HG03060 (cell line): ENCODE data around the gene PRG2.
"Not testable (repeated sequence)": the region's sequence is repeated elsewhere in the genome, so short reads cannot be mapped to it uniquely, and the experiment has no call there.

Experiments
- ATAC-seq: cut with Tn5 transposase; IDR thresholded peaks from one replicate; pipeline ENCODE4 v1.9.1; 2021; ENCODE audit warnings: low read depth, moderate number of reproducible peaks; ENCODE audit not compliant: unreplicated experiment

The PRG2 gene

DNA sequence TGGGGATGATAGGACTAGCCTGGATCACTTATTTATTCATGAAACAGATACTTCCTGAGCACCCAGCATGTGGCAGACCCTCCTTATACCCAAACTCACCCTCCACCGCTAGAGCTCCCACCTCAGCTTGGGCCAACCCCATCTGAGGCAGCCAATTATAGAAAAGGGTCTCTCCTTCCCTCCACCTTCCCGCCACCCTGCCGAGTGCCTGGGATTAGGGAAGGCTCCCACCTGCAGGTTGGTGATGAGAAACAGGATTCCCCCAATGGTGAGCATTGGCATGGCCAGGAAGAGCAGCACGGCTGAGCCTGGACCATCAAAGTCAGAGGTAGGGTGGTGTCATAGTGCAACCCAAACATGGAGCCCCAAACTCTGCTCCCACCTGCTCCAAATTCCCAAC lies 30.6 kb upstream of the PRG2 start:
- ATAC-seq, result no peak

DNA sequence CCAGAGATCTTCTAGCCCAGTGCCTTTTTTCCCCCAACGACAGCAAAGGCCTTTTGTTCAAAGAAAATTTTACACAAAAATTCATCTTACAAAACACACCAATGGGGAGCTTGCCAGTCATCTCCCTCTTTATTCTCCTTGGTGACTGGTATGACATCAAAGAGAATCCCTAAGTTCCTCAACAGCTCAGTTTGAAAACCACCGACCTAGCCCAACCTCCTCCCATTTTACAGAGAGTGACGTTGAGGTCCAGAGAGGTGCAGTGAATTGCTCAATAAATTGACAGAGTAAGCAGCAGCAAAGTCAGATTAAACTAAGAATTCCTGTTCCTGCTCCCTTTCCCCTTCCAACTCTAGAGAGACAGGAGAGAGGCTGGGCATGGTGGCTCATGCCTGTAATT lies 28.7 kb upstream of the PRG2 start:
- no peak for ATAC-seq

DNA sequence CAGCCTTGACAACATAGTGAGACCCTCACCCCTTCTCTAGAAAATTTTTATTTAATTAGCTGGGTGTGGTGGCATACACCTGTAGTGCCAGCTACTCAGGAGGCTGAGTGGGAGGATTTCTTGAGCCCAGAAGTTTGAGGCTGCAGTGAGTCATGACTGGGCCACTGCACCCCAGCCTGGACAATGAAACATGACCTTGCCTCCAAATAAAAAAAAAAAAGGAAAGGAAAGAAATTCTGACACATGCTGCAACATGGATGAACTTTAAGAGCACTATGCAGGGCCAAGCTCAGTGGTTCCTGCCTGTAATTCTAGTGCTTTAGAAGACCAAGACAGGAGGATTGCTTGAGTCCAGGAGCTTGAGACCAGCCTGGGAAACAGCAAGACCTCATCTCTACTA lies 27.7 kb upstream of the PRG2 start:
- ATAC-seq, result no peak

DNA sequence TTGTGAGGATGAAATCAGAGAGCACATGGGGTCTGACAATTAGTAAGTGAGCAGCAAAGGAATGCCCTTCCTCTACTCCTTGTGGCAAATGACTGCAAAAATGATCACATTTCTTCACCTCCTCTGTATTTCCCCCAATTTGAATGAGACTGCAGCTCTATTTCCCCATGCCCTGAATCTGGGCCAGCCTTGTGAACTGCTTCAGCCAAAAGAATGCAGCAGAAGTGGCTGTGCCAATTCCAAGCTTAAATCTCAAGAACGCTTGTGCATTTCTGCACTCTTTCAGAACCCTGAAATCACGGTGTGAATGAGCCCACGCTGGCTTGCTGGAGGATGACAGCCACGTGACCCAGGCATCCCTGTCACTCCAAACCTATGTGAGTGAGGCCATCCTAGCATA lies 26.6 kb upstream of the PRG2 start:
- ATAC-seq, result no peak

DNA sequence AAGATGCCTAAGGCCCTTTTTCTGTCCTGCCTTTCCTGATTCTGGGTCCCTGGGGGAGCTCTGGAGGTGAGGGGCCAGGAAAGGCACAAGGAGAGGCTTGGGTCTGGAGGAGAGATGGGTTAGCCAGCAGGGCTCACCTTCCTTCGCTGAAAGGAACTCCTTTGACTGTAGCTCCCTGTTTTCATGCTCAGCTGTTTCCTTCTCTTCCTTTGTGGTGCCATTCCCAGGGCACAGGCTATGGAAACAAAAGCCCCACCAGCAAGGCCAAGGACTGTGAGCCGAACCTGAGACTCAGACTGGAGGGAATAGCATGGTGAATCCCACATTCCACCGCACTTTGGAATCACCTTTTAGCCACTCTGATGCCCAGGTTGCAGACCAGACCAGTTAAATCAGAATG lies 26.0 kb upstream of the PRG2 start:
- no peak for ATAC-seq

DNA sequence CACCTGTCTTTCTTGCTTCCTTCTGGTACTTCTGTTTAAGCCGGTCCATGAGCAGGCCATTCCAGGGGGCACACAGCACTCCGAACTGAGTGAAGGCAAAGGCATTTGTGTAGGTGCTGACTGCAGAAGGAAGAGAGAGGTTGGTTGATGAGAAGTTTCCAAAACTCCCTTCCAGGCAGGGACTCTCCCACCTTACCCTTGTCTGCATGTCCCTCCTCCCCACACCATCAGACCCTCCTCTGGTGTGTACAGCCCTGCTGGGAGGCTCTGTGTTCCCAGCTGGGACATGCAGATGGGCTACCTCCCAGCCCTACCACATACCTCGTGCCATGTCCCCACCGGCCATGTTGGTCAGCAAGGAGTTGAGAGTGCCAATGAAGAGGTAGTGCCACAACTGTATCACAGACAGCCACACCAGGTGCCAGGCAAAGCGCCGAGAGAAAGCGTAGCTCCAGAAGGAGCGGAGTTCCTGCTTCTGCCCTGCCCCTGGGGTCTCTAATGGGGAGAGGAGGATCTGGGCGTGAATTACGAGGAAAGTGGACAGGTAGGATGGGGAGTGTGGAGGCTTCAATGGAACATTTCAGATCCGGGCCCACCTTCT lies 24.3 kb upstream of the PRG2 start:
- ATAC-seq, result no peak

DNA sequence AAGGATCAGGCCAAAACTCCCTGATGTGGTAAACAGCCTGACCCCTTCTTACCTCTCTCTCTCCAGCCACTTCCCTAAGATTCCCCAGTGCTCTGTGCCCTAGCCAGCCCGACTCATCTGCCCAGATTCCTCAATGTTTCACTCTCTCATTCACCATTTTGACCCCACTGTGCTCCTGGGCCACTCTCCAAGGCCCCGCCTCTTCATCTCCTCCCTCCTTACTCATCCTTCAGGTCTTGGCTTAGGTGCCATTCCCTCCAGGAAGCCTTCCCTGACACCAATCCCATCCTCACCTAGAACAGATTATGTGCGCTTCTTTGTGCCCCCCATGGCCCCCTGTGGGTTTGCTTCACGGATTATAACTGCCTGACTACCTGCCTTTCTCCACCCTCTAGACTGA lies 23.2 kb upstream of the PRG2 start:
- no peak for ATAC-seq

DNA sequence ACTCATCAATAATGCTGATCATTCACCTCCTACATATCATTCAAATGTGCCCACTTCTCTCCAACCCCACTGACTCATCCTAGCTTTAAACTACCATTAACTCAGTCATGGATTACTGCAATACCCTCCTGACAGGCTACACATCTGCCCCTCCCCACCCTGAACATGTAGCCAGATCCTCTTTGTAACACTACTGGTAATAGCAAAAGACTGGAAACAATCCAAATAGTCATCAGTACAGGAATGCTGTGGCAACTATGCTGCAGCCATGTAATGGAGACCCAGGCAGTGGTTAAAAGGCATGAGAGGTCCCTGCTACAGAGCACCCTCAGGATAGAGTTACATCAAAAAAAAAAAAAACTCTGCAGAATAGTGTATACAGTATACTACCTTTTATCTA lies 19.8 kb upstream of the PRG2 start:
- ATAC-seq, result no peak

DNA sequence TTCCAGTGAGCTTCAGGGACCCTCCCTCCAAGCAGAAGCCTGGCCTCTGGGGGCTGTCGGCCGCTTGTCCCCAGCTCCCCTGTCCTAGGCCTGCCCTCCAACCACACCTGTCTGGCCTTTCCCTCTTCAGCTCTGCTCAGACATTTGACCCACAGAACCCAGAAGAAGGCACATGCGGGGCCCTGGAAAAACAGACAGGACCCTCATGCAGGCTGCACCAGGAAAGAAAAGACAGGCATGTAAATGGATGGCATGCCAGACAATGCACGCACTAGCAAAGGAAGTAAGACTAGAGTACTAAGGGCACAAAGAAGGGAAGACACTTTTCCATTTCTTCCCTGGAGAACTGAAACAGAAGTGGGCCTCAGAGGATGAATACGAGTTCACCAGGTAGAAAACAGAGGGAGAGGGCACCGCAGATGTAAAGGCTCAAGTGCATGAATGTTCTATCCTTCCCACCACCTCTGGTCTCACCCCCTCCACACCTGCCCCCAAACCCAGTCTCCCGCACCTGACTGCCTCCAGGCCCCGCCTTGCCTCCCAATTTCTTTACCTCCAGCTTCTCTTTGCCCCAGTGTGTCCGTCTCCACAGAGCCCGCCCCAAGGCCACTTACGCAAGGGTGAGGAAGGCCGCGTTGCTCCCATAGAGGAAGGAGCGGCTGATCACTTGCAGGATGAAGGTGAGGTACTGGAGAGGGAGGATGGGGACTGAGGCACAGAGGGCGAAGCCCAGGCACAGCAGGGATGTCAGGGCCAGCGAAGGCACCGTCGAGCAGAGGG lies 19.1 kb upstream of the PRG2 start:
- ATAC-seq, result no peak

DNA sequence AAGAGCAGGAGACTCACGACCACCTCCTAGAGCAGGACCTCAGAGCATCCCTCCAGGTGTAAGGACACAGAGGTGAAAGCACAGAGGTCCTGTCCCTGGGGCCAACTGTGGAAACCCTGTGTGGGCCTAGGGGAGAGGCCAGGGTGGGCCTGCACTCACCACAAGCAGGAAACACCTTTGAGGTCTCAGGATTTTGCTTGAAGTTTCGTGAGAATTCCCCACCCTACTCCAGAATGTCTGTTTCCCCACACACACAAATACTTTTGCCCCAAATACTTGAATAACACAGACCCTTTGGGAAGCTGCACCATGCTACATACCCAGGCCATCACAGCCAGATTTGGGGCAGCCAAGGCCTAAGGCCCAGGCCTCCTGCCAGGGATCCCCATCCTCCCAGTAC lies 18.3 kb upstream of the PRG2 start:
- no peak for ATAC-seq

DNA sequence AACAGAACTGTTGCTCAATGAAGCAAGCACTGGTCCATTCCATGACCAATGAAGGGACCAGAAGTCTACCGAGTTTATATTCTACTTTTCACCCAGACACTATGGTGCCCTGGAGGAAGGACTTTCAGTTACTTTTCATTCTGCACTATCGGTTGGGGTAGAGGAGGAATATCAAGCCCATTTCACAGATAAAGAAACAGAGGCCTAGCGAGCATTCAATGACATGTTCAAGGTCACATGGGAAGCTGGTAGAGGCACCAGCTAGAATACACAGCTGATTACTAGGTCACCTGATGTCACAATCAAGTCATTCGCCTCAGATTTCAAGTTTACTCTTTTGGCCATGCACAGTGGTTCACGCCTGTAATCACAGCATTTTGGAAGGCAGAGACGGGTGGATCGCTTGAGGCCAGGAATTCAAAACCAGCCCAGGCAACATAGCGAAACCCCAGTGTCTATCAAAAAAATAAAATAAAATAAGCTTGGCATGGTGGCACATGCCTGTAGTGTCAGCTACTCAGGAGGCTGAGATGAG lies 17.6 kb upstream of the PRG2 start:
- ATAC-seq, result no peak

DNA sequence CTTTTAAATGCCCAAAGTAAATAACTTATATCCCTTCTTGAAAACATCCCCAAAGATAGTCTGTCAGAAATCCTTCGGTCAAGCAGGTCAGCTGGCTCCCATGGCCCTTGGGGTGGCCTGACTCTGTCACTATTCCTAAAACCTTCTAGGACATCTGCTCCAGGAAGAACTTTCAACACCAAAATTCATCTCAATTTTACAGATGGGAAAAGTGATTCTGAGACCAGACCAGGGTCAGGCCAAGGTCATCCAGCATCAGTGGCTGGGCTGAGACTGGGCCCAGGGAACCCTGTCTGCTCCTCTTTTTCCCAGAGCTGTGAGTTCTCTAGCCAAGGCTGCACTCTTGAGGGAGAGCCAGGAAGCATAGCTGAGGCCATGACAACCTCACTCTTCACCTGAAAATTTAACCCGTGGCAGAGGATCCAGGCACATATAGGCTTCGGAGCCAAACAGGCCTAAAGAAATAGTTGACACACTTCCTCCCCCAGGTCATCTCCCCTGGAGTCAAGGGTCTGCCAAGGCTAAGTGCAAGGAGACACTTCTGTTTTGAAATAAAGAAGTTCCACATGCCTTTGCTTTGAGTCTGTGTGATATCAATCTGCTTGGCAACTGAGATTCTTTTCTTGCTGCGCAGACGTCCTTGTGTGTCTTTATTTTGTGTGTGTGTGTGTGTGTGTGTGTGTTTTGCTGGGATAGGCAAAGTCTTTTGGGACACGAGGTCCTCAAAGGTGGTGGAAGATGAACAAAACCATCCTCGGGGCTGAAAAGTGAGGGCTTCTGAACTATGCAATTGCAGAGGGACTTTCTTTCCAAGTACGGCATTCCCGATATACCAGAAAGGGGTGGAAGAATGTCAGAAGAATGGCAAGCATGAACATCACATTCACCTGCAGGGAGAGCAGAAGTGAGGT lies 16.8 kb upstream of the PRG2 start:
- ATAC-seq, result no peak

DNA sequence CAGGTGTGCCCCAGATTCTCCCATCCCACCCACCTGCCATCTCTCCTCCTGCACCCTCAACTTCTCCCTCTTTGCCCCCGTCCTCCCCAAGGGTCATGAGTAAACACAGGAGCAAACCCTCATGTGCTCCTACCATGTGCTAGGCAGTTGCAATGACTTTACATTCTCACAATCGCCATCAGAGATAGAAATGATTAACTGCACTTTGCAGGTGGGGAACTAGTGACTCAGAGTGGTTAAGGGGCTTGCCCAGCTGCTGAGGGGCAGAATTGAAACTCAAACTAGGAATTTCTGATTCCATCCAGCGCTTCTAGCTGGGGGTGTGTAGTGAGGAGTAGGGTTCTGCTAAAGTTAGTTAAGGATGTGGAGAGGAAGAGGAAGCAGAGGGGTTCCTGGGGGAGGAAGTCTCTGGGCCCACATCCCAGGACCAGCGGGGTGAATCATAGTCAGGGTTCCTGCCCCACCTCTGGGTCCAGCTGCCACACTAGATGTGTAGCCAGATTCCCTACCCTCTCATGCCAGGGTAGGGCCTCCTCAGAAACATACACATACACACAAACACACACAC lies 16.0 kb upstream of the PRG2 start:
- no peak for ATAC-seq

DNA sequence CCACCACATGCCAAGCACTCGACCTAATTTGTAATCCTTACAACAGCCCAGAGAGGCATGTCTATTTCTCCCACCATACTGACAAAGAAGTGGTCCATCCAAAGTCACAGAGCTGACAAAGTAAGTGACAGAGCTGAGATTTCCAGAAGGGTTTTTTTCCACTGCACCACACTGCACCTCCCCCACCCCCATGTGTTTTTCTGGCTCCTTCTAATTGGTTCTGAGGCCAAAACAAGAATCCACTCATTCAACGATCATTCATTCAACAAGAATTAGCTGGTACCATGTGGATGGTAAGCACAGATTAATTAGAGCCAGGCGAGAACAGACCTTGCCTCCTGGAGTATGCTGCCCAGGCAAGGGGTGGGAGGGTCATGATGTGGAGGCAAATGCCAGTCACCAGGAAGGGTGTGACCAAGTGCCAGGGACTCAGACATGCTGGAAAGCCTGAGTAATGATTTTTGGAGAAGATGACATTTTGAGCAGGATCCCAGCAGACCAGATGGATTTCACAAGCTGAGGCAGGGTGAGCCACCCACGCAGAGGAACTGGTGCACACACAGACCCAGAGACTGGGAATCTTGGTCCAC lies 14.9 kb upstream of the PRG2 start:
- no peak for ATAC-seq

DNA sequence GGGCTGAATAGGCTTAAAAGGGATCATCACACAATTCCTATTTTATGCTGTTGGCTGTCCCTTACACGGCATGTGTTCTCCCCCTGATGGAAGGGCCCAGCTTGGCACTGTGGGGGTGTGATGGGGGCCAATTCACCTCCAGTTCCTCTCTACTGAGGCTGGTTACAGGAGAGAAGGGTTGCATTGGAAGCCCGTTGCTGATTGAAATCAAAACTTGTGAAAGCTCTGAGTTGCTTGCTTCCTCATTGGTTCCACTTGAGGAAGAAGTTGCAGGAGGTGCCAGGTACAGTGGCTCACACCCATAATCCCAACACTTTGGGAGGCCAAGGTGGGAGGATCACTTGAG lies 13.3 kb upstream of the PRG2 start:
- no peak for ATAC-seq

DNA sequence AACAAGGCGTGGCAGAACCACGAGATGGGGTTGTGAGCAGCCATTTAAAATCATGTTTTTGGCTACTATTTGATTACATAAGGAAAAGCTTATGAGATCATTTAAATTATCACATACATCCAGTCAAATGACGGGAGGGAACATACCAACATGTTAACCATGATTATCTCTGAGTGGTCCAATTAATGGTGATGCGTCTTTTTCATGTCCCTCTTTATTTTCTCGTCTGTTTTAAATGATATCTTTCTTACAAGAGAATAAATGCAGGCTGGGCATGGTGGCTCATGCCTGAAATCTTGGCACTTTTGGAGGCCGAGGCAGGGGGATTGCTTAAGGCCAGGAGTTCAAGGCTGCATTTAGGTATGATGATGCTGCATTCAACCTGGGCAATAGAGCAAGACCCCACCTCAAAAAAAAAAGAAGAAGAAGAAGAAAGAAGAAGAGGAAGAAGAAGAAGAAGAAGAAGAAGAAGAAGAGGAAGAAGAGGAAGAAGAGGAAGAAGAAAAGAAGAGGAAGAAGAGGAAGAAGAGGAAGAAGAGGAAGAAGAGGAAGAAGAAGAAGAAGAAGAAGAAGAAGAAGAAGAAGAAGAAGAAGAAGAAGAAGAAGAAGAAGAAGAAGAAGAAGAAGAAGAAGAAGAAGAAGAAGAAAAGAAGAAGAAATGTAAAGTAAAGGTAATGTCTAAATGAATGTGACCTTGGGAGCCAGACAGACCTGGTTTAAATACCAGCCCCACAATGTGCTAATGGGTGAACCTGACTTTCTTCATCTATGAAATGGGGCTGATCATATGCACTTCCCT lies 12.8 kb upstream of the PRG2 start:
- ATAC-seq, result not testable (repeated sequence)

DNA sequence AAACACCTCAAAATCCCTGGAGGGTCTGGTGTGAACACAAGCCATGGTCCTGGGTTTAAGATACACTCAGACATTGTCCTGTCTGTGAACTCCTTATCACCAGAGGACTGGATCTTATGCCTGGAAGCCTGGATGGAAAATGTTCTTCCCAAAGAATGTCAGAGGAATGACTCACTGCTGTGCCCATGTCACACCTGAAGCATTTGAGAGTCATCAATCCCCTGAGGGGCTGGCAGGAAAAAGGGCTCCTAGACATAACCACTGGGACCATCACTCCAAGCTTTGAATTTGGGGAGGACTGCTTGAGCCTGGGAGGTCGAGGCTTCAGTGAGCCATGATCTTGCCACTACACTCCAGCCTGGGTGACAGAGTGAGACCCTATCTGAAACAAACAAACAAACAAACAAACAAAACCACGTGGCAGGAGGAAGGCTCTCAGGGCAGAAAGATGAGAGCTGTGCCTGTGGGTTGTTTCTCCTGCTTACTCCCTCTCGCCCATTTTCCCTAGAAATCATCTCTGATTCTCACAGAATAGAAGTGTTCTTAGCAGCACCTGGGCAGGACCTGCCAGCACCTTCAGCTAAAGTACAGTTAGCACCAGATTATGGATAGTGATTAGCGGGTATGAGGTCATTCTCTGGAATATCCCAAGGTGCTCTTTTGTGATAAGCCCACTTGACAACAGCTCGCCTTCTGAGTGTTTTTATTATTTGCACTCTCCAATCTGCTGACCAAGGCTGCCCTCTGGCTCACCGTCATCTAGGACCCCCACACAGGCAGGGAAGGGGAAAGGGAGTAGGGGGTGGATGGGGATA lies 11.9 kb upstream of the PRG2 start:
- ATAC-seq, result no peak

DNA sequence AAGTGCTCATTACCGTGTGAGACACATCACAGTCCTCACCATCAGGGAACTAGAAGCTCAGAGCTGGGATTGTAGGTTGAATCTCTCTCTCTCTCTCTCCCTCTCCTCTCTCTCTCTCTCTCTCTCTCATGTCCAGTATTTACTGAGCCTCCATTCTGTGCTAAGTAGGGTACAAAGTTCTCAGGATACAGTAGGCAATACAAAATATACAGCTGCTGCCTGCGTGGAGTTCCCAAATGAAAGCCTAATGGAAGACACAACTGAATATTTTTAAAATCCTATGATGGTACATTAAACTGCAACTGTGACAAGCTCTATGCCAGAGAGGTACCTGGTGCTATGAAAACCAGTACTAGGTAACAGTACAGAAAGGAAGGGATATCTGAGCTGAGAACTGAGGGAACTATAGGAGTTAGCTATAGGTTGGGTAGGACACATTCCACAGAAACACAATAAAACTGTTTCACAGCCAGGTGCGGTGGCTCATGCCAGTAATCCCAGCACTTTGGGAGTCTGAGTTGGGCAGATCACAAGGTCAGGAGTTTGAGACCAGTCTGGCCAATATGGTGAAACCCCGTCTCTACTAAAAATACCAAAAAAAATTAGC lies 9.6 kb upstream of the PRG2 start:
- no peak for ATAC-seq

DNA sequence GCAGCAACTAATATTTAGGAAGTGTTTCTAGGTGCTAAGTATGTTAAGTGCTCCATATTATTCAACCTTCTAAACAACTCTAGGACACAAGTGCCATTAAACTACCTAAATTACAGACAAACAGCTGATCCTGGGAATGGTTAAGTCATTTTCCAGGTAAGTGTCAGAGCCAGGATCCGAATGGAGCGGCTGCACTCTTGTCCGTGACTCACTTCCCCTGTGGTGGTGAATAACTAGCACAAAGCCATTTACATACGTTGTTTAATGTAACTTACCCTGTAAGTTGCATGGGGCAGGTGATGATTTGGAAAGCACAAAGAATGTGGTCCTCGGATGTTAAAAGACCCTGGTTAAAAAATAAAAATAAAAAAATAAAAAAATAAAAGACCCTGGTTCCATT lies 8.8 kb upstream of the PRG2 start:
- ATAC-seq, result no peak
